Measurements from ENCODE around the gene BCAS4. TPM values are rescaled to one million over a fixed set of nuclear protein-coding genes. Genes with fewer than 3 reads are reported as not detected.

The BCAS4 gene
- total RNA-seq, 1 experiment from 2014 or later: 13.5 TPM

- intact Hi-C loops (cut with micrococcal nuclease; ENCODE audit: unreplicated experiment): no loop called here
- peaks cover 3% of the 10 kb centered on the region for H3K36me3 Mint-ChIP-seq (ENCODE audit: insufficient read depth, unreplicated experiment)
- H3K4me1 Mint-ChIP-seq (ENCODE audit: low read depth, unreplicated experiment): peaks cover 20% of the 10 kb centered on the region
- H3K9me3 Mint-ChIP-seq (ENCODE audit: low read depth, unreplicated experiment): no peaks in the 10 kb centered on the region
- no peak for TF ChIP-seq CTCF (IDR thresholded peaks at IDR 0.05; ENCODE audit: unreplicated experiment)
- H3K27me3 Mint-ChIP-seq (ENCODE audit: unreplicated experiment): no peaks in the 10 kb centered on the region
- no TSS peak for BruUV-seq (replicated peaks)
- DNase-seq: no peak
- CTCF ChIA-PET: interaction anchor here (0.6 to 1.5 kb wide), 3 partner anchors 9 to 235 kb away, joined by 3 to 5 read pairs (median 5); no protein-coding TSS in a partner anchor
- H3K27ac Mint-ChIP-seq (ENCODE audit: unreplicated experiment): no peak overlapping the region
- H3K4me3 Mint-ChIP-seq (ENCODE audit: low read depth, unreplicated experiment): no peak overlapping the region
Measured at GRCh38 chr20:50859161-50859560, 64.3 kb downstream of the BCAS4 start.

- Mint-ChIP-seq H3K9me3 (ENCODE audit: low read depth, unreplicated experiment) (no peaks in the 10 kb centered on the region), H3K4me3 (ENCODE audit: low read depth, unreplicated experiment) (no peak overlapping the region), H3K36me3 (ENCODE audit: insufficient read depth, unreplicated experiment) (no peaks in the 10 kb centered on the region), H3K27ac (ENCODE audit: unreplicated experiment) (no peak overlapping the region), H3K4me1 (ENCODE audit: low read depth, unreplicated experiment) (peaks cover 7% of the 10 kb centered on the region), H3K27me3 (ENCODE audit: unreplicated experiment) (no peaks in the 10 kb centered on the region)
- TF ChIP-seq CTCF (IDR thresholded peaks at IDR 0.05; ENCODE audit: unreplicated experiment): no peak
- intact Hi-C loops (cut with micrococcal nuclease; ENCODE audit: unreplicated experiment): no loop called here
- CTCF ChIA-PET: no interaction called here
- no TSS peak for BruUV-seq (replicated peaks)
- DNase-seq: no peak
Measured at GRCh38 chr20:50861012-50861411, 66.2 kb downstream of the BCAS4 start.

- intact Hi-C loops (cut with micrococcal nuclease; ENCODE audit: unreplicated experiment): no loop called here
- CTCF ChIA-PET: interaction anchor here (0.7 to 1.5 kb wide), 3 partner anchors 12 to 318 kb away, joined by 4 to 5 read pairs (median 5); no protein-coding TSS in a partner anchor
- no TSS peak for BruUV-seq (replicated peaks)
- no peaks in the 10 kb centered on the region for H3K9me3 Mint-ChIP-seq (ENCODE audit: low read depth, unreplicated experiment)
- no peaks in the 10 kb centered on the region for H3K27me3 Mint-ChIP-seq (ENCODE audit: unreplicated experiment)
- DNase-seq: no peak
- TF ChIP-seq CTCF (IDR thresholded peaks at IDR 0.05; ENCODE audit: unreplicated experiment): no peak
- H3K36me3 Mint-ChIP-seq (ENCODE audit: insufficient read depth, unreplicated experiment): no peaks in the 10 kb centered on the region
- H3K4me3 Mint-ChIP-seq (ENCODE audit: low read depth, unreplicated experiment): no peak overlapping the region
- no peak overlapping the region for H3K27ac Mint-ChIP-seq (ENCODE audit: unreplicated experiment)
- H3K4me1 Mint-ChIP-seq (ENCODE audit: low read depth, unreplicated experiment): no peaks in the 10 kb centered on the region
Measured at GRCh38 chr20:50862546-50862945, 67.7 kb downstream of the BCAS4 start.

GRCh38 chr20:50865114-50865513, 70.3 kb downstream of the BCAS4 start:
- Mint-ChIP-seq H3K4me3 (ENCODE audit: low read depth, unreplicated experiment) (no peak overlapping the region), H3K27me3 (ENCODE audit: unreplicated experiment) (no peaks in the 10 kb centered on the region), H3K9me3 (ENCODE audit: low read depth, unreplicated experiment) (no peaks in the 10 kb centered on the region), H3K27ac (ENCODE audit: unreplicated experiment) (no peak overlapping the region), H3K36me3 (ENCODE audit: insufficient read depth, unreplicated experiment) (no peaks in the 10 kb centered on the region), H3K4me1 (ENCODE audit: low read depth, unreplicated experiment) (peaks cover 18% of the 10 kb centered on the region)
- DNase-seq: no peak
- intact Hi-C loops (cut with micrococcal nuclease; ENCODE audit: unreplicated experiment): no loop called here
- no peak for TF ChIP-seq CTCF (IDR thresholded peaks at IDR 0.05; ENCODE audit: unreplicated experiment)
- no TSS peak for BruUV-seq (replicated peaks)
- CTCF ChIA-PET: no interaction called here

All from Calu3 (cell line).